ENCODE data around the gene IDS.

DNA sequence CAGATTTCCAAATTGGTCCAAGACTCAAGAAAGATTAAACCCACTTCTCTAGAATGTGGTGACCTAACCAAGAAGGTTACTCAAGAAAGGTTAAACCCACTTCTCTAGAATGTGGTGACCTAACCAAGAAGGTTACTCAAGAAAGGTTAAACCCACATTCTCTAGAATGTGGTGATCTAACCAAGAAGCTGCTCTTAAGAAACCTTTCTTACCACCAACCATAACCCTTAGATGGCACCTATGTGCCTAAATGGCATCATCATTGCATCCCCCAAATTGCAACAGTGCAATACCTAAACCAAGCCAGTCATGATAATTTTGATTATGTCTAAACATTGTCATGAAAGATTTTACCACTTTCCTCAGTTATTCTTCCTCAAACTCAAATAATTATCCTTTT, 49.2 kb downstream of the IDS start:
- TF ChIP-seq ZNF138 (tag by site-specific recombination; IDR thresholded peaks at IDR 0.05; ENCODE audit: borderline replicate concordance) (no peak), ZNF121 (tag by site-specific recombination; IDR thresholded peaks at IDR 0.05) (no peak)

All from HEK293 (cell line).